ENCODE measurements around the gene PRG3.

DNA sequence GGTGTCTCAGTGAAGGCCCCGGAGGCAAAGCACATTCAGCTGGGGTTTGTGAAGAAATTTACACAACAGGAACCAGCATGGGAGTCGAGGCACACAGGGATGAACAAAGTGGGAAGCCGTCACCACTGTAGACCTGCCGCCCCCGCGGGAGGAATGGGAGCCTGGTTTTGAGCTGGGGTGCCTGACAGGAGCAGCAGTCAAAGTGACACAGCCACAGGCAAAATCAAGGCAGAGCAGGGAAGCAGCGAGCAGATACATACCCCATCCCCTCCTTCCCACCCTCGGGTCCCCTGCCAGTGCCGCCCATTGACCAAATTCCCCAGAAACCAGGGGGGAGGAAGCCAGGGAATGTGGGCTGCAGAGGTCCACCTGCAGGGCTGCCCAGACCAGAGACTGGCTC is 22.0 kb downstream of the PRG3 start:
- no peak for TF ChIP-seq POLR2A (IDR thresholded peaks at IDR 0.05)
- TF ChIP-seq, protein P1, sequence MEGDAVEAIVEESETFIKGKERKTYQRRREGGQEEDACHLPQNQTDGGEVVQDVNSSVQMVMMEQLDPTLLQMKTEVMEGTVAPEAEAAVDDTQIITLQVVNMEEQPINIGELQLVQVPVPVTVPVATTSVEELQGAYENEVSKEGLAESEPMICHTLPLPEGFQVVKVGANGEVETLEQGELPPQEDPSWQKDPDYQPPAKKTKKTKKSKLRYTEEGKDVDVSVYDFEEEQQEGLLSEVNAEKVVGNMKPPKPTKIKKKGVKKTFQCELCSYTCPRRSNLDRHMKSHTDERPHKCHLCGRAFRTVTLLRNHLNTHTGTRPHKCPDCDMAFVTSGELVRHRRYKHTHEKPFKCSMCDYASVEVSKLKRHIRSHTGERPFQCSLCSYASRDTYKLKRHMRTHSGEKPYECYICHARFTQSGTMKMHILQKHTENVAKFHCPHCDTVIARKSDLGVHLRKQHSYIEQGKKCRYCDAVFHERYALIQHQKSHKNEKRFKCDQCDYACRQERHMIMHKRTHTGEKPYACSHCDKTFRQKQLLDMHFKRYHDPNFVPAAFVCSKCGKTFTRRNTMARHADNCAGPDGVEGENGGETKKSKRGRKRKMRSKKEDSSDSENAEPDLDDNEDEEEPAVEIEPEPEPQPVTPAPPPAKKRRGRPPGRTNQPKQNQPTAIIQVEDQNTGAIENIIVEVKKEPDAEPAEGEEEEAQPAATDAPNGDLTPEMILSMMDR (IDR thresholded peaks at IDR 0.05): no peak
